Stimulated activated CD8-positive, alpha-beta memory T cell treated with anti-CD3 and anti-CD28 coated beads, Interleukin-2, amount 100 ng/mL, for 48 hours (primary cell): ENCODE results near the gene MRC2.

Experiments
- DNase-seq, 2 donors: peaks; one replicate each; pipeline ENCODE4 v3.0.0-alpha.2; 2020; ENCODE audit warnings: low read depth in 2 of 2

Gene MRC2

DNA sequence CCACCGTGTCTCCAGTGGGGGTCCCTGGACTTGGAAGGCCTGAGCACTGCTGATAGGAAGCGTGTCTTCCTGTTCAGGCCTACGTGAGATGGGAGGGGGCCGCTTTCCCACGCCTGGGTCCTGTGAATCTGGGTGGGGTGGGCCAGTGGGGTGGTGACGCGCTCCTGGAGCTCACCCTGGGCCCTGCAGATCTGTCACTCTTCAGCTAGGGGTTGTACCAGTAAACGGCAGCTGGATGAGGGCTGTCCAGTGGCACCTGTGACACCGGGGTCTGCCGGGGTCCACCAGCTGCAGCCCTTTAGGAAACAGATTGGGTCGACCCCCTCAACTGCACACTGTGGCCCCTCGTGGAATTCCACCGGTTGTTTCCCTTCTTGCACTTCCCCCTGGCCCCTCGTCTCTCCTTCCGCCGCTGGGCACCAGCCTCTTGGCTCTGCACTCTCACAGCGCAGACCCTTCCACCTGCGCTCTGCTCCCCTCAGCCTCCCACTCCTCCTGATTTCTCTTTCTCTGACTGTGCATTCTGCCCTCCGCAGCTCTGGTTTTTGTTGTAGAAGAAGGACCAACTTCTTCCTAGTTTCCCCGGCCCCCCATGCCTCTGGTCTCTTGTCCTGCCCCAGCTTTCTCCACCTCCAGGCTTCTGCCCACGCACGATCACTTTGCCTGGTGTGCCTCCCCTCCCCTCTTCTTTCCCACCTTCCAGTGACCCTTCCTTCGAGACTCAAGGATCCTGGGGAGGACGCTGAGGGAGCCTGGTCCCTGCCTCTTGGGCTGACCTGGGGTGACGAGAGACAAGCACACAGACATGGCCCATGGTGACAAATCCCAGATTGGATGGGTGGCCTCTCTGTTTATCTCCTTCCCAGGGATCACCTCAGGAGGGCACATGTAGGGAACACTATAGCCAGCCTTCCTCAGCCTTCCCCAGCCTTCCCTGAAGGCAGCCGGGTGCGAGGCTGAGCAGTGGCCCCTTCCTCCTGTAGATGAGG lies 4.8 kb downstream of the MRC2 start:
- no peak for DNase-seq

DNA sequence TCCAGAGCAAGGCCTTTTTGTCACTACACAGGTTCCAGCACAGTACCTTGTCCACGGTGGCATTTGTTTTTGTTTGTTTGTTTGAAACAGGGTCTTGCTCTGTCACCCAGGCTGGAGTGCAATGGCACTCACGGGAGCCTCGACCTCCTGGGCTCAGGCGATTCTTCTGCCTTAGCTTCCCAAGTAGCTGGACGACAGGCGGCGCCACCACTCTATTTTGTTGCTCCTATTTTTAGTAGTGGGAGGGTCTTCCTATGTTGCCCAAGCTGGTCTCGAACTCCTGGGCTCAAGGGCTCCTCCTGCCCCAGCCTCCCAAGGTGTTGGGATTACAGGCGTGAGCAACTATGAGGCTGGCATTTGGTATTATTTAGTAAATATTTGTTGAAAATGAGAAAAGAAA lies 10.3 kb downstream of the MRC2 start:
- no peak for DNase-seq

- DNase-seq, result no peak
Observed at GRCh38 chr17:62641153-62641552, 13.7 kb downstream of the MRC2 start.

GRCh38 chr17:62641951-62642350 lies 14.5 kb downstream of the MRC2 start:
- no peak for DNase-seq

GRCh38 chr17:62643496-62643895 lies 16.0 kb downstream of the MRC2 start:
- no peak for DNase-seq

GRCh38 chr17:62644487-62645173 lies 17.2 kb downstream of the MRC2 start:
- no peak for DNase-seq

DNA sequence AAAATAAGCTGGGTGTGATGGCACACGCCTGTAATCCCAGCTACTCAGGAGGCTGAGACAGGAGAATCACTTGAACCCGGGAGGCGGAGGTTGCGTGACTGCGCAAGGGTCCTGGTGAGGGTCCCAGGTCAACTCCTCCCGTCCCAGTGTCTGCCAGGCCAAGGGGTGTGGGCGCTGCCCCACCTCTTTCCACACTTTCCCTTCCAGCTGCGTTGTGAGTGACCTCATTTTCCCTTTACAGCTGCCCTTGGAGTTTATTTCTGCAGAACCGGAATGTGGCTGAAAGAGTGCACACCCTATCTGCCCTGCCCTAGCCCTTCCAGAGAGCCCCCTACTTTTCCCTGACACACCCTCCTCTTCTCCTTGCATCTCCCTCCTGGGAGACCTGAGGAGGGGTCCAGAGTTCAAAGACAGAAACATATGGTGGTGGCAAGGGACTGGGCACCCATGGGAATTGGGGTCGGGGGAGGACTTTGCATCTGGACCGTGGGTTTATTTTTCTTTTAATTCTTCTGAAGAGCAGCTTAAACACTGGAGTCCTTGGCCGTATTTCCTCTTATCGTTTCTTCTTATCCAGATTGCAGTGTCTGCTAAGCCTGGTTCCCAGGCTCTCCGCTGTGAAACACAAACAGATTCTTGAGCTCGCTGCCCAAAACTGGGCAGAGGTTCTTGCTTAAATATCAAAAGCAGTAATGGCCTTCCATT lies 20.9 kb downstream of the MRC2 start:
- no peak for DNase-seq

DNA sequence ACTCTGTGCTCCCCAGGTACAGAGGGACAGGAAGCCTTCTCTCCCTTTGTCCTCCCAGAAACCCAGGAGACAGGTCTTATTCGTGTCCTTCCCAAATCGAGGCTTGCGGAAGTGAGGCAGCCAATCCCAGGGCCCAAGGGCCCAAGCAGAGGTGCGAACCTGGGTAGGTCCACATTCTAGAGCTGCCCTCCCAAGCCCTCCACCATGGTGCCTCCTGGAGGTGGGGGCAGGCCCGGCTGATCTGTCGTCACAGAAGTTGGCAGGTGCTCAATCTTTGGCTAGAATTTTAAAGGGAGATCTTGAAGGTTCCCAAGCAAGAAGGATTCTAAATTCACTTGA lies 21.5 kb downstream of the MRC2 start:
- no peak for DNase-seq

DNA sequence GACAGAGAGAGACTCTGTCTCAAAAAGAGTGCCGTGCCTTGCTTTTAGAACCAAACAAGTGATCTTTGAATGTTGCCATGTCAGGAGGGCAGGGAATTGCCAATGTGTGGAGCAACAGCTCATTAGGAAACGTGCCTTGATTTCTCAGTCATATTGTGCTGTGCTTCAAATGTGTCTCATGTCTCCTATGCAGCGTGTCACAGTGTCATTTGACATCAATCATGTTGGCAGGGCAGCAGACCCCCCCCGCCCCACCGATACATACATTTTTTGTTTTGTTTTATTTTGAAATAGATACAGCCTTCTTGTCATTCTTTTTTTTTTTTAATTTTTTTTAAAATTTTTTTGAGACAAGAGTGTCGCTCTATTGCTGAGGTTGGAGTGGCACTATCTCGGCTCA lies 22.1 kb downstream of the MRC2 start:
- DNase-seq, result no peak

- no peak for DNase-seq
Observed at GRCh38 chr17:62650587-62650986, 23.1 kb downstream of the MRC2 start.

DNA sequence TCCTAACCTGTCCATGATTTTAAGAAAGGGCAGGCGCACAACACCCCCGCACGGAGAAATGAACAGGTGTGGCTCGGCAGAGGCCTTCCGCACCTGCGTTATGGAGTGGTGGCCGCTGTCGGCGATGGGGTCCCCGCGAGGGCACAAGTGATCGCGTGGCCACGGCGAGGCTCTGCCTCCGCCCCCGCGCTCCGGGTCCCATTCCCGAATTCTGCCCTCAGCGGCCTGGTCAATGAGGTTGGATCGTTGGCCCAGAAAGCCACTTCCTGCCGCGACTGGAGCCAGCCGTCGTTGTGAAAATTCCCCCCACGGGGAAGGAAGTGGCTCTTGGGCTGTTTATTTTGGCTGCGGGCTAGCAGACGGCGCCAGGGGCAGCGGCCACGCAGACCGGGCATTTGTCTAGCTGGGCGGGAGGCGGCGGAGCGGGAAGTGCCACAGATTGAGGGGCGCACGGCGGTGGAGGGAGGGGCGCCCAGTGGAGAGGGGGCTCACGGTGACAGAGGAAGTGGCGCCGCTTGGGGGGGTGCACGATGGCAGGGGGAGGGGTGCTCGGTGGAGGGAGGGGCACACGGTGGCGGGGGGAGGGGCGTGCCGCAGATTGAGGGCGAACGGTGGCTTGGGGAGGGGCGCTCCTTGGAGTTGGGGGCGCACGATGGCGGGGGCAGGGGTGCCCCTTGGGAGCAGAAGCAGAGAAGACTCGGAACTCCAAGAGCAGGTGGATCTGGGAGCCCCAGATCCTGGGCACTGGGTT lies 25.0 kb downstream of the MRC2 start:
- DNase-seq, result no peak

DNA sequence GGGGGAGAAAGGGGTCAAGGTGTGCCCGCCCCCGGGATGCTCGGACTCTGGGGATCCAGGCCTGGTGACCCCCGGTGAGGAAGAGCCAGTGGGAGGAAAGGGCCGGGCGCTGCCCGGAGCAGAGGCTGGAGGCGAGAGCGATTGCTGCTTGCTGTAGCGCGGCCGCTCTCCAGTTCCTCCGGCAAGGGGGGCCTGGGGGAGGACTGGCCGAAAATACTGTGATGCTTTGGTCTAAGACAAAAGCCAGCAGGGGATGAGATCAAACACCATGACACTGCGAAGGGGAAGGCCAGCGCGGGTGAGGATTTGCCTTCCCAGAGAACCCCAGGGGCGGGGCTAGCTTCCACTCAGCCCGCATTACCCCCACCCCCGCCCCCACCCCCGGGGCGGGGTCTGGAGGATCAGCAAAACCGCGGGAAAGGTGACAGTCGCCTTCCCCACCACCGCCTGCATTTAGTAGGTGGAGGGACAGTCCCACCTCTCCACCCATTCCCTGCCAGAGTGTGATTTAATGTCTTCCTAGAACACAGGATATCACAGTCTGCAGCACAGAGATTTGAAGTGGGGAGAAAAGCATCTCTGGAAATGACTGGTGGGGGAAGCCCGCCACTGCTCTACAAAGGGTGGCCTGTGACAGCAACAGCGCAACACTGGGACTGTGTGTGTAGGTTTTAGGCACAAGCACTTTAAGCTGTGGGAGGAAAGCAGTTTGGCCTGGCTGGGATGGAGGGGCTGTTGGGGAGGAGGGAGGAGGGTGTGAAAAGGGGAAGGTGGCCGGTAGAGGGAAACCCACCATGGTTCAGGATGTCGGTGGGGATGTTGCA lies 25.7 kb downstream of the MRC2 start:
- peak; percentile 89 to 94 for DNase-seq

DNA sequence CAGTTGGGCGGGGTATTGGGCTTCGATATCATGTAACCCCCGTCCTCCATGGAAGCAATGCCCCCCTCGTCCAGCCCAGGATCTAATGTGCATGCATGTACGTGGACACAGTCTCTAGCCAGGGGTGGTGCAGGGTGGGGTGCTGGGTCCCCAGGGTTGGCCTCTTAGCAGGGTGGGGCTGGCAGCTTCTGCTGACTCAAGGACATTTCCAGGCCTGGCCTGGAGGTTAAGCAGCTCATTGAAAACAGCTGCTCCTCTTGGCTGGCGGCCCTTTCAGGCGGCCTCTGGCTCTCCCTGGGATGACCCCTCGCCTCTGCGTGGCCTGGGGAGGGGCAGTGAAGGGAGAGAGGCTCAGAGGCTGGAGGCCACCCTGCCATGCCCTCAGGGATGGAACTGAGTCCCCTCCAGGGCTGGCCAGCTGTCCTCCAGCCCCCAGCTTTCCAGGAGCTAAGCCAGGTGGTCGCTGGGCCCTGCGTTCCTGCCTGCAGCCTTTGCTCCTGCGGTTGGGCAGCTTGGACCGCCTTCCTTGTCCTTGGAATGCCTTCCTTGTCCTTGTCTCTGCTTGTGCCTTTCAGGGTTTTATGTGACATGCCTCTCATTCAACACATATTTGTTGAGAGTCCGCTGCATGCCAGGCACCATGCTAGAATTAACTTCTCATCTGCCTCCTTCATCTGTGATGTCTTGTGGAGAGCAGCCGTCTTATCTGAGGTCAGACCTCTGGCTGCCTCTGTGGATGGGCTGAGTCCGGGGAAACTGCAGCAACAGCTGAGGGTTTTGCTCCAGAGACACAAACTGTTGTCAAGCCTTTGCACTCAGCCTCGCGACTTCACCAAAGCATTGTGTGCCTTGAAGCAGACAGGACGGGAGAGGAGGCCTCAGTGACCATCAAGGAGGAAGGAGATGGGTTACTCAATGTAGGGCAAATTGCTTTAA lies 26.6 kb downstream of the MRC2 start:
- DNase-seq, result no peak

- no peak for DNase-seq
Observed at GRCh38 chr17:62655656-62656055, 28.2 kb downstream of the MRC2 start.

- DNase-seq, result no peak
Observed at GRCh38 chr17:62656446-62656845, 29.0 kb downstream of the MRC2 start.

GRCh38 chr17:62657145-62657665 lies 29.7 kb downstream of the MRC2 start:
- DNase-seq, result no peak

DNA sequence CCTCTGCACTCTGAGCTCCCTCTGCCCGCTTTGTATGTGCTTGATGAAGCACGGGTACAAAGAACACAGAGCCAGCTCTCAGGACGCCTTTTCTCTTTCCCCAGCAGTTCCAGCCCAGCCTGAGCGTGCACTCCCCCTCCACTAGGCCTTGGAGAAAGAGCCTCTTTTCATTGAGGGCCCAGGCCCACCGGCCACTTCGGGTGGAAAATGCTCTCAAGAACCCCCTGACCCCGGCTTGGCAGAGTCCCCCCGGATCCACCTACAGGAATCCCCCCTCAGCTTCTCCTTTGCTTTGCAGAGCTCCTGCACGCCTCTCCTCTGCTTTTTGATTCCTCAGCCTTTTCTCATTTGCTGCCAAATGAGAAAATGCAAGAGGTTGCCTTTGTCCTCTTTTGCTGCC lies 30.2 kb downstream of the MRC2 start:
- DNase-seq, result no peak

DNA sequence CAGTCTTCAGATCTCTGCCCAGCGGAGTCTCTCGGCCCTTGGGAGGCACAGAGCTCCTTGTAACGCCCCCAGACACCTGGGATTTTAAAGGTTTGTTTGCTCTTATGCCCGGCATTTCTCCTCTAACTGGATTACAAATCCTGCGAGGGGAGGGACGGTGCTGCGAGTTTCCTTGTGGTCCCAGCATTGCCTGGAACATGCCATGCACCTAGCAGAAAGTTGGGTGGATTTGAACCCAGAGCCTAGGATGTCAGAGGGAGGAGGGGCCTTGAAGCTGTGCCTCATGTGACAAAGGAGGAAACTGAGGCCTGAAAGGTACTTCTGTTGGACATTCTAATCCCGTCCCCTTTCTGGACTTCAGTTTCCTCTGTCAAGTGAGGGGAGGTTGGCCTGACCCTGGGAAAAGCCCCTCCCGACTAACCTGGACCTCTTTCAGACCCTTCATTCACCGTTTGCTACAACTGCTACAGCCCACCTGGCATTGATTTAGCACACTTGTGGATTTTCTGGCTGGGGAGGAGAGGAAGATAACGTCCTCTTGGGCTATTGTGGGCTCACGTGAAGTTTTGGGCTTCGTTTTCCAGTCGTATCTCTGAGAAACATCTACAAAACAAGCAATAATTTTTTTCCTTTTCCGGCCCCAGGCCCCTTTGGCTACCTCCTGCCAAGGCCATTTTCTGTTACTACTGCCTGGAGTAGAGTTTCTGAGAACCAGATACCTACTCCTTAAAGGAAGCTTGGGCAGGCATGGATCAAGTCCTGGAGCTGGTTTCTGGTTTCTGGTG lies 30.9 kb downstream of the MRC2 start:
- no peak for DNase-seq

DNA sequence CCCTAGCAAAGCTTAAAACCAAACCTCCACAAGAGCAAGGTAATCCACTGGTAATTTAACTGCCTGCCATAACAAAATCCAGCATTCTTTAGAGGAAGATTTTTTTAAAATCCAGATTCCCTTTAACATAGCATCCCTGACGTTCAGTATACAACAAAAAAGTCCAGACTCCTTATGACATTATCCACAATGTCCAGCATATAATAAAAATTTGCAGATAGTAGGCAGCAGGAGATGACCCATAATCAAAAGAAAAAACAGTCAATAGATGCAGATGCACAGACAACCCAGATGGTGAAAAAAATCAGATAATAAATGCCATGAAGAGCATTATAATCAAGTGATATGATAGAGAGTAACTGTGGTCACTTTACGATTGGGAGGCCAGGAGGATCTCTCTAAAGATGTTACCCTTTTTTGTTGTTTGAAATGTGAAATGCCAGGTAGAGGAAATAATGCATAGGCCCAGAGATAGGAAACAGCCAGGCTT lies 33.2 kb downstream of the MRC2 start:
- DNase-seq, result no peak
